Adrenal gland (tissue), 5 donors: ENCODE measurements around the gene GALNT18.

Experiments
- CTCF ChIP-seq, 6 experiments: fragments of 450-650 bp in 4 of 6; fragments of 200-600 bp in 2 of 6; sonication (generic) in 1 of 6; IDR thresholded peaks; 1 replicate in 5 of 6; 2 replicates in 1 of 6; pipeline versions ENCODE4 v1.5.1 to v1.8.0; 2016 to 2021; ENCODE audit warnings: antibody characterized with exemption in 6 of 6, mild to moderate bottlenecking in 2 of 6, moderate library complexity in 1 of 6
- POLR2A ChIP-seq, 2 donors: fragments of 450-650 bp; IDR thresholded peaks; one replicate each; pipeline ENCODE4 v1.6.1; 2017; ENCODE audit warnings: antibody characterized with exemption in 2 of 2, mild to moderate bottlenecking in 2 of 2, moderate library complexity in 1 of 2
- donor health status: DM: no; HTN: no; CAD: no.

- TF ChIP-seq CTCF (IDR thresholded peaks at IDR 0.05) = no peak
- no peak for TF ChIP-seq POLR2A (IDR thresholded peaks at IDR 0.05)
These were observed 206.8 kb downstream of the GALNT18 start for GRCh38 chr11:11414996-11415395.
